GM18526 (cell line): ENCODE results near the gene PGAM5.

ENCODE experiments used
- POLR2A ChIP-seq: IDR thresholded peaks from 3 replicates; pipeline ENCODE4 v1.6.1; 2011; ENCODE audit not compliant: insufficient read length; ENCODE audit errors: extremely low read depth

PGAM5 gene

GRCh38 chr12:132727091-132727794, 16.6 kb downstream of the PGAM5 start:
- TF ChIP-seq POLR2A: no peak

GRCh38 chr12:132728502-132728901, 17.9 kb downstream of the PGAM5 start:
- no peak for TF ChIP-seq POLR2A

- no peak for TF ChIP-seq POLR2A
Measured at GRCh38 chr12:132729541-132730320, 19.1 kb downstream of the PGAM5 start.

DNA sequence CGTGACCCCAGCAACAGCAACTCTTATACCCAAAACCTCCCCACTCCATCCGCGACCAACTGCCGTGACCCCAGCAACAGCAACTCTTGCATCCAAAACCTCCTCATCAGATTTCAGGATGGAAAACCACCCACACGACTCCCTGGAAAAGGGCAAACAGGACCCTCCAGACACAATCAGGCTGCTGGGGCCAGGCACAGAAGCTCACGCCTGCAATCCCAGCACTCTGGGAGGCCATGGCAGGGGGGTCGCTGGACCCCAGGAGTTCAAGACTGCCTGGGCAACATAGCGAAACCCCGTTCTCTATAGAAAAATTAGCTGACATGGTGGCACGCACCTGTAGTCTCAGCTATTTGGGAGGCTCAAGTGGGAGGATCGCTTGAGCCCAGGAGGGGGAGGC, 19.7 kb downstream of the PGAM5 start:
- TF ChIP-seq POLR2A: no peak

GRCh38 chr12:132731574-132731973, 20.9 kb downstream of the PGAM5 start:
- TF ChIP-seq POLR2A: no peak

DNA sequence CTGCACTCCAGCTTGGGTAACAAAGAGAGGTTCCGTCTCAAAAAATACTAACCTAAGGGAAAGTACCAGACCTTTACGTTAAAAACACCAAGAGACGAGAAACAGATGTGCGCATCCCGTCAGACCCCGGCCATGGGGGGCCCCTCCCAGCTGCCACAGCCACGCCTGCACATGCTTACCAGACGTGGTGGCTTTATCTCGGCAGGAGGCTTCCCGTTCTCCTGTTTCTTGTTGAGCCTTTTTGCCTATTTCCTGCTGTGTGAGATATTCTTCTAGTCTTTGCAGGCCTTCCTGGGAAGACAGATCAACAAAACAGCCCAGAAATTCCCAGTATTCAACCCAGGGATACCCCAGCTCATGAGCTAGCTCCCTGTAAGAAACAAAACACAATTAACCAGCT, 23.6 kb downstream of the PGAM5 start:
- no peak for TF ChIP-seq POLR2A

GRCh38 chr12:132735496-132735895, 24.9 kb downstream of the PGAM5 start:
- TF ChIP-seq POLR2A: no peak

- TF ChIP-seq POLR2A: no peak
Measured at GRCh38 chr12:132736378-132736777, 25.7 kb downstream of the PGAM5 start.

GRCh38 chr12:132736913-132737312, 26.3 kb downstream of the PGAM5 start:
- TF ChIP-seq POLR2A: no peak

- no peak for TF ChIP-seq POLR2A
Measured at GRCh38 chr12:132739600-132740312, 29.1 kb downstream of the PGAM5 start.

DNA sequence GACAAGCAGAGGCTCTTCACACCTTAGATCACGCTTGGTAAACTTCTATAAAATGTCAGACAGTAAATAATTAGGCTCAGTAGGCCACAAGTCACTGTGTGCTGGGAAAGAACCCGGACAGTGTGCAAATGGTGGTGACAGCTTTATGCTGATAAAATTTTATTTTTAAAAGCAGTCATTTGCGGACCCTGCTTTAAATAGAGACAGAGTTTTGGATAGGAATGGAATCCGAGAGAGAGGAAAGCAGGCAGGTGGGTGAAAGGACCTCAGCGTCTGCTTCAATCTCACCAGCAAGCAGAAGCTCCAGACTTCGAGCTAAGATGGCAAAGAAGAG, 29.6 kb downstream of the PGAM5 start:
- TF ChIP-seq POLR2A: no peak

DNA sequence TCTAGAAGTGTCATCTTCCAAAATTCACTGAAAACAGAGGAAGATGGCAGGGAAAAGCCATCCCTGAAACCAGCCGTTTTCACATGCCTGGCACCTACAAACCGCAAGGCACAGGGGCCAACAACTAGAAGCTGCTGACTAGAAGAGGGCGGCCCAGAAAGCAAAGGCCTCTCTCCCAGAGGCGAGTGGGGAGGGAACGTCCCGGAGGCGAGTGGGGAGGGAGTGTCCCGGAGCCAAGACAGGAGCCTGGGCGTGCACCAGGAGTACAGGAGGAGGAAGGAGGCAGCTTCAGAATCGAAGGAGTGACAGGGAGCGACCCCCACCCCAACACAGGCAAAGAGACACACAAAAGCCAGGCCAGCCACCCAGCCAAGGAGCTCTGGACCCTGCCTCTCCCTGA, 30.0 kb downstream of the PGAM5 start:
- no peak for TF ChIP-seq POLR2A

DNA sequence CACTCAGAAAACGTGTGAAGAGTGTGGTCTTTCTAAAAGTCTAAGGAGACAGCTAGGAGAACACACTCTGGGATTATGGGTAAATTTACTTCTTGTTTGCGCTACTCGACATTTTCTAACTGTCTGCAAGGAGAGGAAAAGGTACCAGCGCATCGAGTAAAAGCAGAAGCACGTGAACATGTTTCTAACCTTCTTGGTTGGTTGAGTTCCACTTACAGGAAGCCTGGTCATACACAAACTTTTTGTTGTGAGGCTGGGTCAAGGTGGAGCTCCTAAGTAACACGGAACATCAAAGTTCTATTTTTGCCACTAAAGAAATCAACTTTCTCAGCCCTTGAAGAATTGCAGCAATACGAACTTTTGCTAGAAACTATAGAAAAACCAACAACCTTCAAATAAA, 31.0 kb downstream of the PGAM5 start:
- TF ChIP-seq POLR2A: no peak

- TF ChIP-seq POLR2A: no peak
Measured at GRCh38 chr12:132743831-132744230, 33.2 kb downstream of the PGAM5 start.

DNA sequence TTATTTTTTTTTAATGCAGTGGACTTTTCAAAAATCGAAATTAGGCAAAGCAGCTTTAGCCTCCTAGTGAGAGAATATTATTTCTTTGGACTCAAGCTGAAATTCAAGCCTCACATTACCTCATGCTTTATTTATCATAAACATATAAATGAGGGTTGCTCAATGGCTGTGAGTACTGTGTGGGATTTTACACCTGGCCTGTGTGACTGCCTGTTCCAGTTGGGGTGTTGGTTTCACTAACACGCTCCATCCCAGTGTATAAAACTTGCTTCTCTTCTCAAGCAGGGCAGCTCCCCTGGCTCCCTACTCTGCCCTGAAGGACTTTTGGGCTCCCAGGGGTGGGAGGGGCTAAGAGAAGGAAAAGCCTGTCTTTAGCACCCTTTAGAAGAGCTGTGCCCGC, 36.0 kb downstream of the PGAM5 start:
- no peak for TF ChIP-seq POLR2A

GRCh38 chr12:132747395-132747794, 36.8 kb downstream of the PGAM5 start:
- TF ChIP-seq POLR2A: no peak
